MM.1S (cell line): ENCODE results near the gene ROMO1.

Experiments used
- CTCF ChIP-seq: fragments of 300-600 bp; sonication (generic); IDR thresholded peaks from 2 replicates; pipeline ENCODE4 v1.5.1; 2016; ENCODE audit warnings: antibody characterized with exemption, low read length, mixed read lengths
- EZH2 ChIP-seq: fragments of 300-600 bp; sonication (generic); optimal IDR thresholded peaks from 2 replicates; pipeline ENCODE3; 2017; ENCODE audit warnings: low read depth, mild to moderate bottlenecking, antibody characterized with exemption, low read length, mixed read lengths
- EZH2phosphoT487 ChIP-seq: fragments of 300-600 bp; sonication (generic); IDR thresholded peaks from 2 replicates; pipeline ENCODE4 v1.6.1; 2018; ENCODE audit warnings: antibody characterized with exemption, low read length

GRCh38 chr20:35699957-35700624 is 886 bp downstream of the ROMO1 start:
- TF ChIP-seq EZH2 (no peak), CTCF (no peak), EZH2phosphoT487 (no peak)
